ENCODE results near the gene DIS3L.
A peak's percentile ranks its signal among the peaks of the same experiment; 100 is the strongest.

The DIS3L gene

DNA sequence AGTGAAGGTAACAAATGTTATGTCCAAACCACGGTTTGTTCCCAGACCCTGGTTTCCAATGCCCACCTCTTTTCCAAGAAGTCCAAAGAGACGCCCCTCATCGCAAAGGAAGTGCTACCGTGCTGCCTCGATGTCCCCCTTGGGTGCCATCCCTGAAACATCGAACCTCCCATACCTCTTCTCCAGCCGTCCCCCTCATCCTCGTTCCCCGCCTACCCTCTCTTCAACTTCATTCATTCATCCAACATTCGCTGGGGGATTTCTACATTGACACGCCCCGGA lies 62.6 kb downstream of the DIS3L start:
- no peak for ATAC-seq
- no peak for TF ChIP-seq GLIS3 (CRISPR knock-in tag; IDR thresholded peaks at IDR 0.05)
- no peak for TF ChIP-seq TCF4 (CRISPR knock-in tag; IDR thresholded peaks at IDR 0.05; ENCODE audit: borderline replicate concordance)
- TF ChIP-seq, protein P1, sequence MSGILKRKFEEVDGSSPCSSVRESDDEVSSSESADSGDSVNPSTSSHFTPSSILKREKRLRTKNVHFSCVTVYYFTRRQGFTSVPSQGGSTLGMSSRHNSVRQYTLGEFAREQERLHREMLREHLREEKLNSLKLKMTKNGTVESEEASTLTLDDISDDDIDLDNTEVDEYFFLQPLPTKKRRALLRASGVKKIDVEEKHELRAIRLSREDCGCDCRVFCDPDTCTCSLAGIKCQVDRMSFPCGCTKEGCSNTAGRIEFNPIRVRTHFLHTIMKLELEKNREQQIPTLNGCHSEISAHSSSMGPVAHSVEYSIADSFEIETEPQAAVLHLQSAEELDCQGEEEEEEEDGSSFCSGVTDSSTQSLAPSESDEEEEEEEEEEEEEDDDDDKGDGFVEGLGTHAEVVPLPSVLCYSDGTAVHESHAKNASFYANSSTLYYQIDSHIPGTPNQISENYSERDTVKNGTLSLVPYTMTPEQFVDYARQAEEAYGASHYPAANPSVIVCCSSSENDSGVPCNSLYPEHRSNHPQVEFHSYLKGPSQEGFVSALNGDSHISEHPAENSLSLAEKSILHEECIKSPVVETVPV (CRISPR knock-in tag; IDR thresholded peaks at IDR 0.05): no peak
- TF ChIP-seq ZNF565 (CRISPR knock-in tag; conservative IDR thresholded peaks at IDR 0.05; ENCODE audit: low read depth): no peak
- TF ChIP-seq ZNF8 (CRISPR knock-in tag; IDR thresholded peaks at IDR 0.05): no peak
- TF ChIP-seq ZFP30 (CRISPR knock-in tag; IDR thresholded peaks at IDR 0.05): no peak
- TF ChIP-seq PPARA (CRISPR knock-in tag; IDR thresholded peaks at IDR 0.05; ENCODE audit: borderline replicate concordance): no peak
- TF ChIP-seq, protein P2, sequence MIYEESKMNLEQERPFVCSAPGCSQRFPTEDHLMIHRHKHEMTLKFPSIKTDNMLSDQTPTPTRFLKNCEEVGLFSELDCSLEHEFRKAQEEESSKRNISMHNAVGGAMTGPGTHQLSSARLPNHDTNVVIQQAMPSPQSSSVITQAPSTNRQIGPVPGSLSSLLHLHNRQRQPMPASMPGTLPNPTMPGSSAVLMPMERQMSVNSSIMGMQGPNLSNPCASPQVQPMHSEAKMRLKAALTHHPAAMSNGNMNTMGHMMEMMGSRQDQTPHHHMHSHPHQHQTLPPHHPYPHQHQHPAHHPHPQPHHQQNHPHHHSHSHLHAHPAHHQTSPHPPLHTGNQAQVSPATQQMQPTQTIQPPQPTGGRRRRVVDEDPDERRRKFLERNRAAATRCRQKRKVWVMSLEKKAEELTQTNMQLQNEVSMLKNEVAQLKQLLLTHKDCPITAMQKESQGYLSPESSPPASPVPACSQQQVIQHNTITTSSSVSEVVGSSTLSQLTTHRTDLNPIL (CRISPR knock-in tag; IDR thresholded peaks at IDR 0.05; ENCODE audit: low read depth): no peak
- no peak for TF ChIP-seq RARB (CRISPR knock-in tag; IDR thresholded peaks at IDR 0.05)
- no peak for TF ChIP-seq TOX (CRISPR knock-in tag; IDR thresholded peaks at IDR 0.05; ENCODE audit: borderline replicate concordance)

DNA sequence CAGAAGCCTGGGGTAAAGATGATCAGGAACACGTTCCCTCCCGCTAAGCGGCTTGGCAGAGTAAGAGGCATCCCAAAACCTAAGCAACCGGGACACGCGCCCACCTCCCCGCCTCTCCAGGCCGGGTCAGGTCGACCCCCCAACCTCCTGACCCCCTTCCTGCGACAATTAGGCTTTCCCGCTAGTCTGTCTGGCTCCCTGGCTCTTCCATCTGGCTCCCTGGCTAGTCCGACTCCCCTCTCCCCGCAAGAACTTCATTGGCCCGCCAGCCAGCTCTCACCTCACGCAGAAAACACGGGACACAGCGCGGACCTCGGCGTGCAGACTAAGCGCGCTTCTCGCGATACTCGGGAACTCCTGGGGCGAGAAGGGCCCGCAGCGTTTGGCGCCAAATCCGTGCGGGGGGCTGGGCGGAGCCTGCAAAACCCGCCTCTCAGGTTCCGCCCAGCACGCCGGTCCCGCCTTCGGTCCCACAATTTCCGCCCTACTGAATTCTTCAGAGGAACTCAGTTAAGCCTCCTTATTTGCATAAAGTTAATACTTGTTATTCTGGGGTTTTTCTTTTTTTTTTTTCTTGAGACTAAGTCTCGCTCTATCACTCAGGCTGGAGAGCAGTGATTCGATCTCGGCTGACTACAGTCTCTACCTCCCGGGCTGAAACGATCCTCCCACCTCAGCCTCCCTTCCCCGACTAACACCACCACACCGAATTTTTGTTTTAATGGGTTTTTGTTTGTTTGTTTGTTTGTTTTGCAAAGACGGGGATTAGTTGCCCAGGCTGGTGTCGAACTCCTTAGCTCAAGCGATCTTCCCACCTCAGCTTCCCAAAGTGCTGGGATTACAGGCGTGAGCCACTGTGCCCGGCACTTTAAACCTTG lies 63.2 kb downstream of the DIS3L start, which contains the start of gene TIPIN:
TSS of gene TIPIN (minus strand) at position 327 of the 878 bp plus-strand sequence. CDS start 3,738 bp downstream, outside the sequence.
- peak; percentile 17; the same call in 1 of the 2 replicates for TF ChIP-seq TSHZ2 (CRISPR knock-in tag; IDR thresholded peaks at IDR 0.05)
- no peak for TF ChIP-seq ESRRG (CRISPR knock-in tag; IDR thresholded peaks at IDR 0.05)
- no peak for TF ChIP-seq TCF4 (CRISPR knock-in tag; IDR thresholded peaks at IDR 0.05; ENCODE audit: borderline replicate concordance)
- TF ChIP-seq ZFP3 (CRISPR knock-in tag; IDR thresholded peaks at IDR 0.05): 0 out of 2 replicates have a peak, but pooled peaks have one; percentile 7
- no peak for TF ChIP-seq BACH2 (CRISPR knock-in tag; IDR thresholded peaks at IDR 0.05; ENCODE audit: borderline replicate concordance)
- TF ChIP-seq TOX (CRISPR knock-in tag; IDR thresholded peaks at IDR 0.05; ENCODE audit: borderline replicate concordance): no peak
- ATAC-seq: peak; percentile 98

DNA sequence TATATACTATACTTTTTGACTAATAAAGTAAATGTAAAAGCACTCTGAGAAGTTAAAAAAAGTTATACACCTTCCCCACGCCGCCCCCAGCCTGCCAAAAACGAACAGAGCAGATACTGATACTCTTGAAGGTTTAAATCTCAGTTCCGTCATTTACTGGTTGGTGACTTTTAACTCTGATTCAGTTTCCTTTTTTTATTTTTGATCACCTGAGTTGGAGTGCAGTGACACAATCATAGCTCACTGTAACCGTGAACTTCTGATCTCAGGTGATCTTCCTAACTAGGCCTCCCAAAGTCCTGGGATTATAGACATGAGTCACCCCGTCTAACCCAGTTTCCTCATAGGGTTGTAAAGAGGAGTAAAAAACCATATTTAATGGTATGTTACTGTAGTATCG lies 66.4 kb downstream of the DIS3L start:
- TF ChIP-seq ISL1 (CRISPR knock-in tag; IDR thresholded peaks at IDR 0.05): no peak
- TF ChIP-seq TCF4 (CRISPR knock-in tag; IDR thresholded peaks at IDR 0.05; ENCODE audit: borderline replicate concordance): no peak
- TF ChIP-seq, protein P1 (CRISPR knock-in tag; IDR thresholded peaks at IDR 0.05): no peak
- no peak for TF ChIP-seq ZC3H10 (CRISPR knock-in tag; IDR thresholded peaks at IDR 0.05)
- TF ChIP-seq, protein P3, sequence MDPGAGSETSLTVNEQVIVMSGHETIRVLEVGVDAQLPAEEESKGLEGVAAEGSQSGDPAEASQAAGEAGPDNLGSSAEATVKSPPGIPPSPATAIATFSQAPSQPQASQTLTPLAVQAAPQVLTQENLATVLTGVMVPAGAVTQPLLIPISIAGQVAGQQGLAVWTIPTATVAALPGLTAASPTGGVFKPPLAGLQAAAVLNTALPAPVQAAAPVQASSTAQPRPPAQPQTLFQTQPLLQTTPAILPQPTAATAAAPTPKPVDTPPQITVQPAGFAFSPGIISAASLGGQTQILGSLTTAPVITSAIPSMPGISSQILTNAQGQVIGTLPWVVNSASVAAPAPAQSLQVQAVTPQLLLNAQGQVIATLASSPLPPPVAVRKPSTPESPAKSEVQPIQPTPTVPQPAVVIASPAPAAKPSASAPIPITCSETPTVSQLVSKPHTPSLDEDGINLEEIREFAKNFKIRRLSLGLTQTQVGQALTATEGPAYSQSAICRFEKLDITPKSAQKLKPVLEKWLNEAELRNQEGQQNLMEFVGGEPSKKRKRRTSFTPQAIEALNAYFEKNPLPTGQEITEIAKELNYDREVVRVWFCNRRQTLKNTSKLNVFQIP (CRISPR knock-in tag; IDR thresholded peaks at IDR 0.05; ENCODE audit: borderline replicate concordance, low read depth): no peak
- TF ChIP-seq, protein P2 (CRISPR knock-in tag; IDR thresholded peaks at IDR 0.05; ENCODE audit: low read depth): no peak
- TF ChIP-seq OSR1 (CRISPR knock-in tag; IDR thresholded peaks at IDR 0.05): no peak
- TF ChIP-seq TOX (CRISPR knock-in tag; IDR thresholded peaks at IDR 0.05; ENCODE audit: borderline replicate concordance): no peak
- TF ChIP-seq ZNF70 (CRISPR knock-in tag; IDR thresholded peaks at IDR 0.05): no peak
- no peak for TF ChIP-seq BACH2 (CRISPR knock-in tag; IDR thresholded peaks at IDR 0.05; ENCODE audit: borderline replicate concordance)
- no peak for TF ChIP-seq ZNF565 (CRISPR knock-in tag; conservative IDR thresholded peaks at IDR 0.05; ENCODE audit: low read depth)
- no peak for TF ChIP-seq TSHZ2 (CRISPR knock-in tag; IDR thresholded peaks at IDR 0.05)
- TF ChIP-seq PPARA (CRISPR knock-in tag; IDR thresholded peaks at IDR 0.05; ENCODE audit: borderline replicate concordance): no peak
- no peak for TF ChIP-seq PATZ1 (CRISPR knock-in tag; IDR thresholded peaks at IDR 0.05; ENCODE audit: borderline replicate concordance)
- no peak for ATAC-seq

Data from SK-N-SH treated with all-trans-retinoic acid at 6 μM for 48 hours (cell line).